Right atrium auricular region (tissue), 2 donors: ENCODE results near the gene CACNA1C. TPM values are rescaled to one million over a fixed set of nuclear protein-coding genes. Genes with fewer than 3 reads are reported as not detected.

Experiments
- DNase-seq: peaks from one replicate; pipeline ENCODE4 v3.0.0-alpha.2; 2019; ENCODE audit warnings: low spot score
- H3K27ac ChIP-seq, 2 donors: fragments of 200-600 bp; sonication (generic); 1 replicate in 1 of 2; 2 replicates in 1 of 2; pipeline ENCODE4 v1.5.1; 2016 to 2019
- H3K27me3 ChIP-seq, 2 donors: fragments of 200-600 bp; sonication (generic); one replicate each; pipeline versions ENCODE4 v1.5.1 to v1.6.0; 2017 to 2019
- H3K36me3 ChIP-seq: fragments of 200-600 bp; sonication (generic); one replicate; pipeline ENCODE4 v1.5.1; 2016
- H3K4me1 ChIP-seq, 2 donors: fragments of 200-600 bp; sonication (generic); one replicate each; pipeline versions ENCODE4 v1.5.1 to v1.6.0; 2017 to 2019
- H3K4me3 ChIP-seq, 2 donors: fragments of 200-600 bp; sonication (generic); 1 replicate in 1 of 2; 2 replicates in 1 of 2; pipeline ENCODE4 v1.5.1; 2017 to 2019; ENCODE audit warnings: mild to moderate bottlenecking in 1 of 2, moderate library complexity in 1 of 2
- H3K9me3 ChIP-seq, 2 donors: fragments of 200-600 bp; sonication (generic); one replicate each; pipeline ENCODE4 v1.5.1; 2019
- CTCF ChIP-seq, 2 donors: fragments of 200-600 bp; sonication (generic); IDR thresholded peaks; one replicate each; pipeline ENCODE4 v1.5.1; 2019; ENCODE audit warnings: antibody characterized with exemption in 2 of 2
- total RNA-seq, 2 donors: library from RNA; depleted of rRNA; stranded (reverse); fragments of >200 nt; gene quantifications; one replicate each; pipeline ENCODE4 v1.1.0, GENCODE V29; 2016

CACNA1C gene
- total RNA-seq, 2 donors from 2014 or later = 83.1 to 93.6 TPM

- Histone ChIP-seq H3K27ac (peak overlapping the region; percentile 4 to 66), H3K9me3 (no peaks in the 10 kb centered on the region), H3K4me3 (no peak overlapping the region), H3K27me3 (no peaks in the 10 kb centered on the region), H3K36me3 (peaks cover 14% of the 10 kb centered on the region), H3K4me1 (peaks cover 0 to 23% of the 10 kb centered on the region in 2 donors)
- no peak for TF ChIP-seq CTCF (IDR thresholded peaks at IDR 0.05)
- peak; percentile 81 for DNase-seq
Observed at GRCh38 chr12:2640709-2641108, 587.9 kb downstream of the CACNA1C start.

- no peaks in the 10 kb centered on the region for H3K9me3 ChIP-seq
- H3K27ac ChIP-seq = peak overlapping the region; percentile 4 to 66
- H3K36me3 ChIP-seq = peaks cover 14% of the 10 kb centered on the region
- no peak for TF ChIP-seq CTCF (IDR thresholded peaks at IDR 0.05)
- no peaks in the 10 kb centered on the region for H3K27me3 ChIP-seq
- no peak for DNase-seq
- no peak overlapping the region for H3K4me3 ChIP-seq
- peaks cover 0 to 23% of the 10 kb centered on the region in 2 donors for H3K4me1 ChIP-seq
Observed at GRCh38 chr12:2641207-2641606, 588.4 kb downstream of the CACNA1C start.

GRCh38 chr12:2641761-2642160 lies 589.0 kb downstream of the CACNA1C start:
- TF ChIP-seq CTCF (IDR thresholded peaks at IDR 0.05) = no peak
- H3K36me3 ChIP-seq = peaks cover 14% of the 10 kb centered on the region
- no peaks in the 10 kb centered on the region for H3K27me3 ChIP-seq
- H3K4me1 ChIP-seq = peaks cover 0 to 23% of the 10 kb centered on the region in 2 donors
- H3K27ac ChIP-seq = no peak overlapping the region
- no peak for DNase-seq
- no peak overlapping the region for H3K4me3 ChIP-seq
- no peaks in the 10 kb centered on the region for H3K9me3 ChIP-seq

- TF ChIP-seq CTCF (IDR thresholded peaks at IDR 0.05) = no peak
- peaks cover 14% of the 10 kb centered on the region for H3K36me3 ChIP-seq
- H3K9me3 ChIP-seq = no peaks in the 10 kb centered on the region
- DNase-seq = no peak
- no peak overlapping the region for H3K4me3 ChIP-seq
- H3K27me3 ChIP-seq = no peaks in the 10 kb centered on the region
- H3K27ac ChIP-seq = no peak overlapping the region
- peaks cover 0 to 23% of the 10 kb centered on the region in 2 donors for H3K4me1 ChIP-seq
Observed at GRCh38 chr12:2642176-2642892, 589.5 kb downstream of the CACNA1C start.

GRCh38 chr12:2642896-2643425 lies 590.2 kb downstream of the CACNA1C start:
- DNase-seq = no peak
- no peak for TF ChIP-seq CTCF (IDR thresholded peaks at IDR 0.05)
- no peaks in the 10 kb centered on the region for H3K27me3 ChIP-seq
- peaks cover 0 to 23% of the 10 kb centered on the region in 2 donors for H3K4me1 ChIP-seq
- peaks cover 14% of the 10 kb centered on the region for H3K36me3 ChIP-seq
- no peaks in the 10 kb centered on the region for H3K9me3 ChIP-seq
- no peak overlapping the region for H3K4me3 ChIP-seq
- H3K27ac ChIP-seq = no peak overlapping the region
